CD4-positive, alpha-beta T cell treated with Interleukin-2 at 100 ng/mL for 4 hours (primary cell): ENCODE data around the gene MCTP1.

Experiments used
- DNase-seq: peaks from one replicate; pipeline ENCODE4 v3.0.0-alpha.2; 2020; ENCODE audit warnings: low spot score

Gene MCTP1

GRCh38 chr5:95114305-95114704 lies 170.6 kb downstream of the MCTP1 start:
- DNase-seq = no peak

- no peak for DNase-seq
These were observed 171.4 kb downstream of the MCTP1 start for GRCh38 chr5:95113489-95113888.

GRCh38 chr5:95111141-95111540 lies 173.8 kb downstream of the MCTP1 start:
- no peak for DNase-seq

GRCh38 chr5:95110118-95110517 lies 174.8 kb downstream of the MCTP1 start:
- DNase-seq = no peak

- DNase-seq = no peak
These were observed 177.8 kb downstream of the MCTP1 start for GRCh38 chr5:95107138-95107537.

GRCh38 chr5:95105638-95106037 lies 179.3 kb downstream of the MCTP1 start:
- DNase-seq = no peak

GRCh38 chr5:95102687-95103086 lies 182.2 kb downstream of the MCTP1 start:
- DNase-seq = no peak

- DNase-seq = no peak
These were observed 182.8 kb downstream of the MCTP1 start for GRCh38 chr5:95102080-95102479.

- no peak for DNase-seq
These were observed 184.3 kb downstream of the MCTP1 start for GRCh38 chr5:95100551-95100950.

GRCh38 chr5:95098012-95098411 lies 186.9 kb downstream of the MCTP1 start:
- DNase-seq = no peak

- no peak for DNase-seq
These were observed 191.7 kb downstream of the MCTP1 start for GRCh38 chr5:95093211-95093610.

- DNase-seq = no peak
These were observed 194.1 kb downstream of the MCTP1 start for GRCh38 chr5:95090774-95091173.

- DNase-seq = no peak
These were observed 197.0 kb downstream of the MCTP1 start for GRCh38 chr5:95087816-95088317.

GRCh38 chr5:95086927-95087815 lies 197.7 kb downstream of the MCTP1 start:
- DNase-seq = no peak

GRCh38 chr5:95084757-95085156 lies 200.1 kb downstream of the MCTP1 start:
- DNase-seq = no peak

- no peak for DNase-seq
These were observed 201.3 kb downstream of the MCTP1 start for GRCh38 chr5:95083606-95084005.

- no peak for DNase-seq
These were observed 202.9 kb downstream of the MCTP1 start for GRCh38 chr5:95081982-95082381.

- peak; percentile 8 for DNase-seq
These were observed 203.4 kb downstream of the MCTP1 start for GRCh38 chr5:95081500-95081960.

- no peak for DNase-seq
These were observed 204.5 kb downstream of the MCTP1 start for GRCh38 chr5:95080441-95080840.

GRCh38 chr5:95080030-95080429 lies 204.9 kb downstream of the MCTP1 start:
- DNase-seq = no peak

- no peak for DNase-seq
These were observed 206.0 kb downstream of the MCTP1 start for GRCh38 chr5:95078868-95079267.

- DNase-seq = no peak
These were observed 208.3 kb downstream of the MCTP1 start for GRCh38 chr5:95076395-95077185.

- no peak for DNase-seq
These were observed 209.8 kb downstream of the MCTP1 start for GRCh38 chr5:95075111-95075510.
